MM.1S (cell line): Measurements from ENCODE around the gene PSMB9.
A peak's percentile ranks its signal among the peaks of the same experiment; 100 is the strongest.

Experiments
- DNase-seq: peaks from one replicate; pipeline ENCODE4 v3.0.0-alpha.2; 2015
- H2AFZ ChIP-seq: fragments of 300-600 bp; sonication (generic); 2 replicates; pipeline ENCODE4 v1.6.0; 2016; ENCODE audit warnings: antibody characterized with exemption, low read length
- H3F3A ChIP-seq: fragments of 300-600 bp; sonication (generic); 2 replicates; pipeline ENCODE4 v1.6.1; 2016; ENCODE audit warnings: mild to moderate bottlenecking, antibody characterized with exemption, low read length, moderate library complexity, mixed read lengths; ENCODE audit not compliant: insufficient read depth
- H3K27ac ChIP-seq: fragments of 300-600 bp; sonication (generic); 2 replicates; pipeline ENCODE4 v1.5.1; 2016; ENCODE audit warnings: mild to moderate bottlenecking, low read length
- H3K27me3 ChIP-seq: fragments of 300-600 bp; sonication (generic); replicated peaks from 2 replicates; pipeline ENCODE4 v1.6.0; 2016; ENCODE audit warnings: low read length; ENCODE audit not compliant: insufficient read depth
- H3K36me3 ChIP-seq: fragments of 300-600 bp; sonication (generic); replicated peaks from 2 replicates; pipeline ENCODE4 v1.6.1; 2016; ENCODE audit warnings: mild to moderate bottlenecking, low read length, mixed read lengths; ENCODE audit not compliant: insufficient read depth
- H3K4me1 ChIP-seq: fragments of 300-600 bp; sonication (generic); 2 replicates; pipeline ENCODE4 v1.6.1; 2016; ENCODE audit warnings: low read length, mixed read lengths
- H3K4me2 ChIP-seq: fragments of 300-600 bp; sonication (generic); 2 replicates; pipeline ENCODE4 v1.6.0; 2016; ENCODE audit warnings: low read depth, low read length
- H3K4me3 ChIP-seq: fragments of 300-600 bp; sonication (generic); 2 replicates; pipeline ENCODE4 v1.5.1; 2016; ENCODE audit warnings: low read length, mixed read lengths
- H3K79me2 ChIP-seq: fragments of 300-600 bp; sonication (generic); 2 replicates; pipeline ENCODE4 v1.6.1; 2016; ENCODE audit warnings: mixed run types, low read length, mixed read lengths
- H3K9ac ChIP-seq: fragments of 300-600 bp; sonication (generic); 2 replicates; pipeline ENCODE4 v1.6.1; 2016; ENCODE audit warnings: low read length, mixed read lengths
- H3K9me2 ChIP-seq: fragments of 300-600 bp; sonication (generic); replicated peaks from 2 replicates; pipeline ENCODE4 v1.6.1; 2016; ENCODE audit warnings: mild to moderate bottlenecking, low read length, mixed read lengths; ENCODE audit not compliant: insufficient read depth
- H3K9me3 ChIP-seq: fragments of 300-600 bp; sonication (generic); replicated peaks from 2 replicates; pipeline ENCODE4 v1.6.1; 2016; ENCODE audit warnings: mild to moderate bottlenecking, low read length, mixed read lengths; ENCODE audit not compliant: insufficient read depth
- H4K20me1 ChIP-seq: fragments of 300-600 bp; sonication (generic); 2 replicates; pipeline ENCODE4 v1.6.1; 2016; ENCODE audit warnings: mild to moderate bottlenecking, low read length, moderate library complexity, mixed read lengths; ENCODE audit not compliant: insufficient read depth
- CTCF ChIP-seq: fragments of 300-600 bp; sonication (generic); IDR thresholded peaks from 2 replicates; pipeline ENCODE4 v1.5.1; 2016; ENCODE audit warnings: antibody characterized with exemption, low read length, mixed read lengths
- EZH2 ChIP-seq: fragments of 300-600 bp; sonication (generic); optimal IDR thresholded peaks from 2 replicates; pipeline ENCODE3; 2017; ENCODE audit warnings: low read depth, mild to moderate bottlenecking, antibody characterized with exemption, low read length, mixed read lengths
- EZH2phosphoT487 ChIP-seq: fragments of 300-600 bp; sonication (generic); IDR thresholded peaks from 2 replicates; pipeline ENCODE4 v1.6.1; 2018; ENCODE audit warnings: antibody characterized with exemption, low read length

PSMB9 gene

GRCh38 chr6:32843979-32844838 is 9.8 kb upstream of the PSMB9 start, which contains the start of gene PSMB8:
TSS of gene PSMB8 (minus strand) at chr6:32844047. CDS start at chr6:32843996, 51 bp downstream.
- H3K27ac ChIP-seq = peak within 1 kb of the TSS; percentile 87
- H3K36me3 ChIP-seq = no peaks in the 10 kb centered on the region
- H3K79me2 ChIP-seq = peaks cover 38% of the 10 kb centered on the region

GRCh38 chr6:32844839-32845383 is 9.1 kb upstream of the PSMB9 start:
- no peaks in the 10 kb centered on the region for H4K20me1 ChIP-seq
- H3K4me3 ChIP-seq = peak overlapping the region; percentile 88
- H3K9me3 ChIP-seq = no peaks in the 10 kb centered on the region
- H3K79me2 ChIP-seq = peaks cover 39% of the 10 kb centered on the region
- H3K9me2 ChIP-seq = no peaks in the 10 kb centered on the region
- no peak overlapping the region for H2AFZ ChIP-seq
- H3K36me3 ChIP-seq = no peaks in the 10 kb centered on the region
- peak overlapping the region; percentile 81; the same call in 1 of the 2 replicates for H3K9ac ChIP-seq
- H3K27me3 ChIP-seq = no peaks in the 10 kb centered on the region
- H3F3A ChIP-seq = peaks cover 23% of the 10 kb centered on the region
- DNase-seq = peak; percentile 17
- peak overlapping the region; percentile 87 for H3K27ac ChIP-seq
- H3K4me2 ChIP-seq = peak overlapping the region; percentile 82
- TF ChIP-seq CTCF (no peak), EZH2 (no peak), EZH2phosphoT487 (no peak)
- peaks cover 21% of the 10 kb centered on the region for H3K4me1 ChIP-seq

More at GRCh38 chr6:32843979-32844838, 9.8 kb upstream of the PSMB9 start, which contains the start of gene PSMB8:
- no peaks in the 10 kb centered on the region for H3K27me3 ChIP-seq
- peaks cover 21% of the 10 kb centered on the region for H3K4me1 ChIP-seq
- H3K9me3 ChIP-seq = no peaks in the 10 kb centered on the region
- peak within 1 kb of the TSS; percentile 81 for H3K9ac ChIP-seq
- DNase-seq = peak; percentile 98
- H3K4me3 ChIP-seq = peak within 1 kb of the TSS; percentile 88
- no peaks in the 10 kb centered on the region for H4K20me1 ChIP-seq
- peak within 1 kb of the TSS; percentile 82 for H3K4me2 ChIP-seq
- TF ChIP-seq EZH2phosphoT487 (no peak), EZH2 (no peak), CTCF (no peak)
- peaks cover 27% of the 10 kb centered on the region for H3F3A ChIP-seq
- H2AFZ ChIP-seq = peak within 1 kb of the TSS; percentile 86
- no peaks in the 10 kb centered on the region for H3K9me2 ChIP-seq

- no peak for TF ChIP-seq CTCF
- no peak for TF ChIP-seq EZH2phosphoT487
- no peak for TF ChIP-seq EZH2
- Histone ChIP-seq H3F3A (peaks cover 23% of the 10 kb centered on the region), H3K27me3 (no peaks in the 10 kb centered on the region), H3K4me3 (peak overlapping the region; percentile 88), H3K79me2 (peaks cover 41% of the 10 kb centered on the region), H3K9ac (peak overlapping the region; percentile 81; the same call in 1 of the 2 replicates), H3K4me2 (peak overlapping the region; percentile 82), H4K20me1 (no peaks in the 10 kb centered on the region), H3K4me1 (peaks cover 21% of the 10 kb centered on the region), H3K9me2 (no peaks in the 10 kb centered on the region), H3K36me3 (0 out of 2 replicates have a peak, but pooled peaks cover 1% of the 10 kb centered on the region), H3K27ac (peak overlapping the region; percentile 87), H3K9me3 (no peaks in the 10 kb centered on the region), H2AFZ (no peak overlapping the region)
- DNase-seq = peak; percentile 33
Measured at GRCh38 chr6:32845384-32845884, 8.6 kb upstream of the PSMB9 start.
